ENCODE results near the gene DUSP6.

DNA sequence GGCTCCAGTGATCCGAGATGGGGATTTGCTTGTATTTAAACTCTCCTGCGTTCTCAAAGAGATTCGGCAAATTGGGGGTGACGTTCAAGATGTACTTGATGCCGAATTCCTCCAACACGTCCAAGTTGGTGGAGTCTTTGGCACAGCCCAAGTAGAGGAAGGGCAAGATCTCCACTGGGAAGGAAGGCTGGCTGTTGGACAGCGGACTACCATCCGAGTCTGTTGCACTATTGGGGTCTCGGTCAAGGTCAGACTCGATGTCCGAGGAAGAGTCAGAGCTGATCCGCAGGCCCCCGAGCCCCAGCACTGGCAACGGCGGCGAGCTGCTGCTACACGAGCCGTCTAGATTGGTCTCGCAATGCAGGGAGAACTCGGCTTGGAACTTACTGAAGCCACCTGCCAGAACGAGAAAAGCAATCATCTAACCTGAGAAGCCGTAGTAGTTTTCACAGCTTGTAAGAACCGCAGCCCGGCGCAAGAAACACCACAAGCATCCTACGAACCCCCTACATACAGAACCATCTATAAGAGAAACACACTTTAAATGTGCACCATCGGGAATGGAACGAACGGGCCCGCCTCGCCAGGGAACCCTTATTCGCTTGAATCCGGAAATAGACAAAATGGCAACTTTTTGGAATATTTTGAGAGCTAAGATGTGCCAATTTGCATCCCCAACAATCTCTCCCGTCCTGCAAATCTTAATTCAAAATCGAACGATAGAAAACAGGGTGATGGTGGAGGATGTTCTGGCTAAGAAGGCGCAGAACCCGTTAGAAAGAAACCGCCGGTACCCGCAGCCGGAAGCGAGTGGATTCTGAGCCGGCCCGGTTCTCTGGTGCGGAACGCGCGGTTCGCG is 1.4 kb downstream of the DUSP6 start:
- TF ChIP-seq CTCF (IDR thresholded peaks at IDR 0.05), result no peak
- no peak for TF ChIP-seq POLR2AphosphoS5 (IDR thresholded peaks at IDR 0.05; ENCODE audit: insufficient read depth in 1 of 2, low read depth in 1 of 2)
